GM15510 (cell line): Measurements from ENCODE around the gene SRD5A3.

ENCODE experiments used
- POLR2A ChIP-seq: IDR thresholded peaks from 3 replicates; pipeline ENCODE4 v1.6.1; 2011; ENCODE audit warnings: borderline replicate concordance; ENCODE audit not compliant: insufficient read length; ENCODE audit errors: extremely low read depth

Gene SRD5A3

GRCh38 chr4:55406545-55406944 is 60.5 kb downstream of the SRD5A3 start:
- no peak for TF ChIP-seq POLR2A

- no peak for TF ChIP-seq POLR2A
Observed at GRCh38 chr4:55407119-55407518, 61.1 kb downstream of the SRD5A3 start.

- no peak for TF ChIP-seq POLR2A
Observed at GRCh38 chr4:55407764-55408163, 61.7 kb downstream of the SRD5A3 start.

GRCh38 chr4:55409468-55410171 is 63.6 kb downstream of the SRD5A3 start:
- no peak for TF ChIP-seq POLR2A

GRCh38 chr4:55410431-55410830 is 64.4 kb downstream of the SRD5A3 start:
- TF ChIP-seq POLR2A, result no peak

GRCh38 chr4:55411621-55412020 is 65.6 kb downstream of the SRD5A3 start:
- no peak for TF ChIP-seq POLR2A

GRCh38 chr4:55416176-55416575 is 70.1 kb downstream of the SRD5A3 start:
- TF ChIP-seq POLR2A, result no peak
